ENCODE results near the gene ADAM17.
A peak's percentile ranks its signal among the peaks of the same experiment; 100 is the strongest.
"Not testable (repeated sequence)": the region's sequence is repeated elsewhere in the genome, so short reads cannot be mapped to it uniquely, and the experiment has no call there.

Gene ADAM17

DNA sequence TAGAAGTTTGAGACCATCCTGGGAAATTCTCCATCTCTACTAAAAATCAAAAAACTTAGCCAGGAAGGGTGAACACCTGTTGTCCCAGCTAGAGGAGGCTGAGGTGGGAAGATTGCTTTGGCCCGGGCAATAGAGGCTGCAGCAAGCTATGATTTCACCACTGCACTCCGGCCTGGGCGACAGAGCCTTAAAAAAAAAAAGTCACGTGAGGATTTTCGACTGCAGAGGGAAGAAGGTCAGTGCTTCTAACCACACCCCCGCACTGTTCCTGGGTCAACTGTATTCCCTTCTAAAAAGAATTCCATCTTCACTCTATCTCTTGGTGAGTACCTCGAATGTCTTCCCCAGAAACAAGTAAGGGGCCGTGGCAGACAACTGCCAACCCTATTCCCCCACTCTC lies 31.3 kb downstream of the ADAM17 start:
- no peak for DNase-seq (ENCODE audit: low read depth in 2 of 3, low spot score in 2 of 3)

DNA sequence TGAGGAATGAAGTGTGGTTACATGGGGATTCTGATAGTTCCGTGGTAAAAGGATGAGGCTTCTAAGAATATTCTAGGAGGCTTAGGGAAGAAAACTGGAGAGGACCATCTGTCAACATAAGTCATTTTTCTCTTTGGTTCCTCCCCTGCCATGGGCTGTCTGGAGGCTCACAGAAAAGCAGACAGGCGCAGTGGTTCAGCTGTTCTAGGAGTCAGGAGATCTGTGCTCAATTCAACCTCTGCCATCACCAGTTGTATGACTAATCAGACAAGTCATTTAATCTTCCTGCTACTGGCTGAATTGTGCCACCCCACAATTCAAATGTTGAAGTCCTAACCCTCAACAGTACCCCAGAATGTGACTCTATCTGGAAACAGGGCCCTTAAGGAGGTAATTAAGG lies 36.4 kb downstream of the ADAM17 start:
- no peak for DNase-seq (ENCODE audit: low read depth in 2 of 3, low spot score in 2 of 3)

DNA sequence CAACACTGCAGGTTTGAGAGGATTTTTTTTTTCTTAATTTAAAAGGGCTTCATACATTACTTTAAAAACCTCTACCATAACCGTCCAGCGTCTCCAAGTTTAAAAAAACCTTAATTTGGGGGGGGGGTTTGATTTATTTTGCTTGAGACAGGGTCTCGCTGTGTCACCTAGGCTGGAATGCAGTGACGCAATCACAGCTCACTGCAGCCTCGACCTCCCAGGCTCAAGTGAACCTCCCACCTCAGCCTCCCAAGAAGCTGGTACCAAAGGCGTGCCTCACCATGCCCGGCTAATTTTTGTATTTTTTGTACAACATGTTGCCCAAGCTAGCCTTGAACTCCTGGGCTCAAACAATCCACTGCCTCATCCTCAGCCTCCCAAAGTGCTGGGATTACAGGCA lies 36.9 kb downstream of the ADAM17 start:
- DNase-seq (ENCODE audit: low read depth in 2 of 3, low spot score in 2 of 3) = no peak

DNA sequence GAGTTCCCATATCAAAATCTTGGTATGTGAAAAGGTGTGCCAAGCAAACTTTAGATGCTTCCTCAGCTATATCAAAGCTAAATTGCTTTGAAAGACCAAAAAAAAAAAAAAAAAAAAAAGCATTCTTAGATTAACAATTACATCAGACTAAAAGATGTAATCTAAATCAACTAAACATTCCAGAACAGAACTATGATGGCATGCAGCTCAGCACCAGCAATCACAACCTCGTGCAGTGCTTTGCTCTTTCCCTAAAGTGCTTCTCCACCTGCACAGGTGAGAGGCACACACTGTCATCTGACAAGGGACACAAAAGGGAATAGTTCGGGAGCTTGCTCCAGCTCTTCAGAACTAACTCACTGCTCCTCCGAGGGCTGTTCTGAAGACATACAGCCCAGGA lies 37.5 kb downstream of the ADAM17 start:
- DNase-seq (ENCODE audit: low read depth in 2 of 3, low spot score in 2 of 3) = no peak

DNA sequence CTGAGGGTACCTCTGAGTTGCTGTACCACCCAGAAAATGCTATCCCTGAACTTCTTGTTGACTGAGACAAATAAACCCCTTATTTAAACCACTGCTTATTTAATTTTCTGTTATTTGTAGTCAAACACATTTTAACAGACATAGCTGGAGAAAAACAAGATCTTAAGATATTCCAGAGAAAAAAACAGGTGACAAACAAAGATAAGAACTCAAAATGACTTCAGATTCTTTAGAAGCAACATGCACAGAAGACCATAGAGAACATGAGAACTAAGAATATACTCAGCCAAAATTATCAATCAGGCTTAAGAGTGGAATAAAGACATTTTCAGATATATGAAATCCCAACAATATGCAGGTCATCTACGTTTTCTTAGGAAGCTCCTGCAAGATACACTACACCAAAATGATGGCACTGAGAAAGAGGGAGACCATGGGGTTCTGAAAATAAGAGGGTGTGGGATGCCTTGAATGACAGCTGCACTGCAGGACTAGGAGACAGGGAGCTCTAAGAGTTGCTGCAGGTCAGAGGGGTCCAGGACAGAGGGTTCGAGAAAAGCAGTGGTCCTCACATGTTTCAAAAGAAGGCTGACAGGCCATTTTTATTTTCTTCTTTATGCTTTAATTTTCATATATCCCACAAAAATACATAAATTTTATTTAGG lies 38.4 kb downstream of the ADAM17 start:
- no peak for DNase-seq (ENCODE audit: low read depth in 2 of 3, low spot score in 2 of 3)

DNA sequence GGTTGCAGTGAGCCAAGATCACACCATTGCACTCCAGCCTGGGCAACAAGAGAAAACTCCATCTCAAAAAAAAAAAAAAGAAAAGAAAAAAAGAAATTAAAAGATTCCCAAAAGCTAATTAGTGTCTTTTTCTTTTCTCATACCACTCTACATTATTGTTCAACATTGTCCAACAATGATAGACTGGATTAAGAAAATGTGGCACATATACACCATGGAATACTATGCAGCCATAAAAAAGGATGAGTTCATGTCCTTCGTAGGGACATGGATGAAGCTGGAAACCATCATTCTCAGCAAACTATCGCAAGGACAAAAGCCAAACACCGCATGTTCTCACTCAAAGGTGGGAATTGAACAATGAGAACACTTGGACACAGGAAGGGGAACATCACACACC lies 41.7 kb downstream of the ADAM17 start:
- not testable (repeated sequence) for DNase-seq (ENCODE audit: low read depth in 2 of 3, low spot score in 2 of 3)

DNA sequence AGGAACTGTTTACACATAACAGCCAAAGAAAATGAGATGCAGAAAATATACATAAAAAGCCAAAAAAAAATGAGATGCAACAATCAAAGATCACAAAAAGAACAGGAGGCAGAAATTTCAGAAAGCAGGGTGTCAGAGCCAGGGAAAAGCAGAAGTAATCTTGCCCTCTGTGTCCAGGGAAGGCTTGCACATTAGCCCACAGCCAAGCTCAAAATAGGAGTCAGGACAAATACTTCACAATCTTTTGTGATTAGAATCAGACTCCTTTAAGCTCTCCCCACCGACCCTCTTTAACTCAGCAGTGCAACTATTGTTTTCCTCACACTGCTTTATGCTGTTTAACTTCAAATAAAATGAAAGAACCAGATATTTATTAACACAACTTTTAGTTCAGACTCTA lies 46.7 kb downstream of the ADAM17 start:
- no peak for DNase-seq (ENCODE audit: low read depth in 2 of 3, low spot score in 2 of 3)

DNA sequence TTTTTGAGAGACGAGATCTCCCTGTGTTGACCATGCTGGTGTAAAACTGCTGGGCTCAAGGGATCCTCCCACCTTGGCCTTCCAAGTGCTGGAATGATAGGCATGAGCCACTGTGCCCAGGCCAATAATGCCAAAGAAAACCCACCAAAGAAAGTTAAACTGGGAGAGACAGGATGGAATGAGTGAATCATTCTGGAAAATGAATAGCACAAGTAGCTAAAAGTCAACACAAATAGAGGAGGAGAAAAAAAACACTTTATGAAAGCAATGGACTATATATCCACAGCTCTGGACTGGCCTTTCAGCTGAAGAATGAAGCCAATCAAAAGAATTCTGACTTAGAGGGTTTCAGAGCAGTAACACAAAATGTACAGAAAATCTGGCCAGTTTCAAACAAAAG lies 57.4 kb downstream of the ADAM17 start:
- DNase-seq (ENCODE audit: low read depth in 2 of 3, low spot score in 2 of 3) = no peak

DNA sequence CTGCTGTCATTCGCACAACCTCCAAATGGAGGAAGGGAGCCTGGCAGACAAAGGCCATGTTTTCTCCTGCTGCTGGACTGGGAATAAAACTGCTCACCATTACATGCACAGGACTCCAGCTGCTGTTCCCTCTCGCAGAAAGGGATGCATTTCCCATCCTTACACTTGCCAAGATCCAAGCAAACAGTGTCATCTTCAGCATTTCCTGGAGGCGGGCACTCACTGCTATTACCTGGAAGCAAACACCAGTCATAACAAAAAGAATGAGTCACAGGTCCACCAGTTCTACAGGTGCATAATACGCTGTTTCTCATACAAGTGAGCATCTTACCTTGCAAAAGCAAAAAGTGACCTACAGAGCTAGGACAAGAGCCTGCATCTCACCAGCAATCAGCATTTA lies 58.6 kb downstream of the ADAM17 start:
- no peak for DNase-seq (ENCODE audit: low read depth in 2 of 3, low spot score in 2 of 3)

DNA sequence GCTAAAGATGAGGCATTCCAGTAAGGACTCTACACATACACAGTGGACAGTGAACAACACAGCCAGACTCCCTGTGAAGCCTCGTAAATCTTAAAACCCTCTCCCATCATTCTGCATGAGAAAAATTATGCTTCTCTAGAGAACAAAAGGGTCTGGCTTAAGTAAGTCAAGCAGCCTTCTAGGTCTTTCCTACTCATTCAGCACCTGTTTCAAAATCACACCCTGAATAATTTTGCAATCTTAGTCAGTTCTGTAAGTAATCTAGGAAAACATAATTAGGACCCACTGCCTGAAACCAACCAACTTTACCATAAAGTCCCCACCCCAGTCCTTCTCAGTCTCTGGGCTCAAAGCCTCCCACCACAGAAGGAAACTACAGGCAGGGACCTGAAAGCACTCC lies 61.5 kb downstream of the ADAM17 start:
- DNase-seq (ENCODE audit: low read depth in 2 of 3, low spot score in 2 of 3) = no peak

DNA sequence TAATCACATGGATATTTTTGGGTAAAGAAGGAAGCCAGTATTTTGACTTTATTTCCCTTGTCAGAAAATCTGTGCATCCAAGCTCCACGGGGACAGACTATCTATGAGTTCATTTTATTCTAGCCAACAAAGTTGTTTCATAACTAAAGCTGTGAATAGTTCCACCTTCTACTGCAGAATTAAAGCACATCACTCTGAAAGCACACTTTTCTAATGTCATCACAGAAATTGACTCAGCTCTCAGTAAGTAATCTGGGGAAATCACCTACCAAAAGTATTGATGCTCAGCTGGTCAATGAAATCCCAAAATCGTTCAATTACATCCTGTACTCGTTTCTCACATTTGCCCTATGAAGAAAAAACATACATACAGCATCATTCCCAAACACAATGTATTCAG lies 62.2 kb downstream of the ADAM17 start:
- DNase-seq (ENCODE audit: low read depth in 2 of 3, low spot score in 2 of 3) = no peak

DNA sequence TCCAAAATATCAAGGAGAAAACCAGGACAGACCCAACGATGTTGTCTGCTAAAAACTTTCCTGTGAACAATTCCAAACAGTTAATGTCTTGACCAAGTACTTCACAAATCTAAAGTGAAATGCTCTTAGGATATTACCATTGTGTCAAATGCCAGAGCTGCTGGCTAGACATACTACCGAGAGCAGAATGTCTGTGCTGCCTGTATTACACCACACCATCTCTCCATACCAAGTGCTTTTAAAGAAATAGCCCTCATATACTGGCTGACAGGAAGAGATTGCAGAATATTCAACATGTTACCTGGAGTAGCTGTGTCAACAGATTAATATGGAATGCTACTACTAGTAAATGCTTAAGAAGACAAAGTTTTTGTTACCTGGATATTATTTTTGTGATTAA lies 62.7 kb downstream of the ADAM17 start:
- no peak for DNase-seq (ENCODE audit: low read depth in 2 of 3, low spot score in 2 of 3)

DNA sequence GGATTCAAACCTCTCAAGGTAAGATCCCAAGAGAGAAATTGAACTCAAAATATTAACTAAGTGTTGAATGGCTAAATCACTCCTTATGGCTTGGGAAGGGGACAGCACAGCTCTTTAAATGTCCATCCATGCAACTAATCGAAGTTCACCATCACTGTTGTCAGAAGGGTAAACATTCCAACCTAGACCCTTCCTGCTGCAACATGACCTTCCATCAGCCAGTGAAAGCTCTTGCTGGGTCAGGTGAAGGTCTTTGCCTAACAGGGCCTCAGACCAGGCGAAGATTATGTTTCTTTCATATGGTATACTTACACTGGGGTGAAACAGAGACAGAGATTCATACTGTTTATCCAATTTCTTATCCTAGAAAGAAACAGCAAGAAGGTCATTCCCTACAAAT lies 64.8 kb downstream of the ADAM17 start:
- DNase-seq (ENCODE audit: low read depth in 2 of 3, low spot score in 2 of 3) = no peak

DNA sequence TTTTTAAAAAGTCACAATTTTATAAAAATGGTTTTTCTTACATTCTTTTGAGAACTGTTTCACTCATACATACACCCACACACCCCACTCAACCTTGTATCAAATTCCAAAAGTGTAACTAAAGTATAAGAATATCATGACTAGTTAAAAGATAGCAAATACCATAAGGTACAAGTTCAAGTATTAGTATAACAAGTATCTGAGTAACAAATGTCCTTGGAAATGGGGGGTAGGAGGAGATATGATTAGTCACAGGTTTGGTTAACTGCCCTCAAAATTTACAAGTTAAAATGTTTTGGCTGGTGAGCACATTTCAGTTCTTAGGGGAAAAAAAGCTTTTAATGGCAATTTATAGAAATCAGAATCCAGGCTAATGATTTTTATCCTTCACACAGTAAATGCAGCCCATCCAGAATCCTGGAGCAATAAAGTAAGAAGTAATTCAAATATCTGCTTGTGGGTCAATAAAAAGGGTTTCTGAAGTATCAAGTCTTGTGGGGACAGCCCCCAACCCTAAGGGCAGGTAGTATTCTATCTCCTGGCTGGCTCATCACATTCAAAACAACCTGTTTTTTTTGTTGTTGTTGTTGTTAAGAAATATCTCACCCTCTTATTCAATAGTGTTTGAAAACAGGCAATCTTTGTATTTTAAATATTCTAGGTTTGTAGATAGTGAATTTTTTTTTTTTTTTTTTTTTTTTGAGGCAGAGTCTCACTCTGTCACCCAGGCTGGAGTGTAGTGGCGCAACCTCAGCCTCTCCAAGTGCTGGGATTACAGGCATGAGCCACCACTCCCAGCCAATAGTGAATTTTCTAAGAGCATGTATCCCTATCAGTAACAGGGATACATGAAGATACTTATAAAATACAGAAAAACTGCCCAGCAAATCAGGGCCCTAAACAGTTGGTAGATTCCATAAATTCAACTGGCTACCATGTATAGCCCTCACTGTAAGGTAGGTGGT lies 66.8 kb downstream of the ADAM17 start:
- DNase-seq (ENCODE audit: low read depth in 2 of 3, low spot score in 2 of 3) = no peak

DNA sequence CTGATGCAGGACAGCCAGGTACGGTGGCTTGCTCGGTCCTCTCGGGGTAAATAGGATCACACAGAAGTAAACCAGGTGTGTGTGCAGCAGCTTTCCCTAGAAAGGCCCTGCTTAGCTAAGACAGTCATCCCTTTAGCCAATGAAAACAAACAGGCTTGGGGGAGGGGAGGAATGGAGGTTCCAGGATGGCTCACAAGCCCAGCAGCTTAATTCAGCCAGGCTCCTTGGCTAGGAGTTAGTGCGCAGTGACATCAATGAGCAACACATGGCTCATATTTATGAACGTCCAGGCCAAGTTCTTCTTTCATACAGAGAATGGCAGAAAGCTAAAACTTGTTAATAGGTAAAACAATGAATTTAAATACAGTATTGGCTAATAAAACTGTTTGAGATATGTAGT lies 71.1 kb downstream of the ADAM17 start:
- DNase-seq (ENCODE audit: low read depth in 2 of 3, low spot score in 2 of 3) = no peak

DNA sequence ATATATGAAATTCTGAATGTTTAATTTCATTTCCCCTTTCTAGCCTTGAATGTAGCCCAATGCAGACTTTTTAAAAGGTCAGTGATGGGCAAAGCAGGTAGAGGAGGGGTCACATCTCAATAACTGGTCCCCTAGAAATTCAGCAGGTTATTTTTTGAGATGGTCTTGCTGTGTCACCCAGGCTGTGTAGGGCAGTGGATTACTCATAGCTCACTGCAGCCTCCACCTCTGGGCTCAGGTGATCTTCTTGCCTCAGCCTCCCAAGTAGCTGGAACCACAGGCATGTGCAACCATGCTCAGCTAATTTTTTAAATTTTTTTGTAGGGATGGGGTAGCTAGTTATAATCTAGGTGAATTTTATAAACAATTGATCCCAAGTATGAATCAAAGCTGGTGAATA lies 72.5 kb downstream of the ADAM17 start:
- DNase-seq (ENCODE audit: low read depth in 2 of 3, low spot score in 2 of 3) = no peak

DNA sequence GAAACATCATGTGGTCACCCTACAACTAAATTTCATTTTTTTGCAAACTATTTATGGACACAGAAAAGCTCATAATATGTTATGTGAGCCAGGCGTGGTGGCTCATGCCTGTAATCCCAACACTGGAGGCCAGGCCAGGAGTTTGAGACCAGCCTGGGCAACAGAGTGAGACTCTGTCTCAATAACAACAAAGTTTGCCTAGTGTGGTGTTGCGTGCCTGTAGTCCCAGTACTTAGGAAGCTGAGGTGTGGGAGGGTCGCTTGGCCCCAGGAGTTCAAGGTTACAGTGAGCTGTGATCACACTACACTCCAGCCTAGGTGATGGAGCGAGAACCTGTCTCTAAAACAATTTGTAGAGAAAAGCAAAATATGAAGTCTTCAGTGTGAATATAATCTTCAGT lies 75.5 kb downstream of the ADAM17 start:
- DNase-seq (ENCODE audit: low read depth in 2 of 3, low spot score in 2 of 3) = no peak

DNA sequence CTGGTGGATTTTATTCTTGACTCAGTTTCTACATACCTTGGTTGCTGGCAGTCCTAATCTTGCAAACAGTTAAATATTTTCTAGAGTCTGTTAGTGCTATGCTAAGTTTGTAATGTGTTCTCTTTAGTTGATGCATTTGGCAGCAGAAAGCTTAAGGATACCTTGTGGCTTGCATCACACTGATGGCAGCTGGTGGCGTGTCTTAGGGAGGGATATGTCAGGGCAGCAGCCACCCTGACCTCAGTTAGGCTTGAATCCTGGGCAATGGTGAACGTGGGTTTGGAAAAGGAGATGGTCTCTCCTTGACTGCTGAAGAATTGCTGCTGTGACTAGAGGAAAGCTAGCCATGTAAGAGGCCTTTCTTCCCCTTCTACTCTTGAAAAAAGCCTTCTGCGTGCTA lies 77.1 kb downstream of the ADAM17 start:
- DNase-seq (ENCODE audit: low read depth in 2 of 3, low spot score in 2 of 3) = no peak

DNA sequence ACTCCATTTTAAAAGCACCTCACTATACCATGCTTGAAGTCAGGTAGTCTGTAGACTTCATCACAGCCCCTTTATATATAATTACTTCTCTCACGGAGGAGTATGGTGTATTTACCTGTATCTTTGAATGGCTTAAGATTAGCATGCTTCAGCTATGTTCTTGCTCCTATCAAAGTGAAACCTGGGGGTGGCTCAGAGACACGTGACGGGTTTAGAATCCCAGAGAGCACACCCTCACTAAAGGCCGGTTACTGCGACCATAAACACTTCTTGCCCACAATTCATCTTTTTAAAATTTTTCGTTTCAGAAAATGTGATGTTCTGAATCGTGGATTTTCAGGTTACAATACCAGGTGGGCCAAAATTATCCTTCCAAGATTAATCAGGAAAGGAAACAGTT lies 77.7 kb downstream of the ADAM17 start:
- no peak for DNase-seq (ENCODE audit: low read depth in 2 of 3, low spot score in 2 of 3)

DNA sequence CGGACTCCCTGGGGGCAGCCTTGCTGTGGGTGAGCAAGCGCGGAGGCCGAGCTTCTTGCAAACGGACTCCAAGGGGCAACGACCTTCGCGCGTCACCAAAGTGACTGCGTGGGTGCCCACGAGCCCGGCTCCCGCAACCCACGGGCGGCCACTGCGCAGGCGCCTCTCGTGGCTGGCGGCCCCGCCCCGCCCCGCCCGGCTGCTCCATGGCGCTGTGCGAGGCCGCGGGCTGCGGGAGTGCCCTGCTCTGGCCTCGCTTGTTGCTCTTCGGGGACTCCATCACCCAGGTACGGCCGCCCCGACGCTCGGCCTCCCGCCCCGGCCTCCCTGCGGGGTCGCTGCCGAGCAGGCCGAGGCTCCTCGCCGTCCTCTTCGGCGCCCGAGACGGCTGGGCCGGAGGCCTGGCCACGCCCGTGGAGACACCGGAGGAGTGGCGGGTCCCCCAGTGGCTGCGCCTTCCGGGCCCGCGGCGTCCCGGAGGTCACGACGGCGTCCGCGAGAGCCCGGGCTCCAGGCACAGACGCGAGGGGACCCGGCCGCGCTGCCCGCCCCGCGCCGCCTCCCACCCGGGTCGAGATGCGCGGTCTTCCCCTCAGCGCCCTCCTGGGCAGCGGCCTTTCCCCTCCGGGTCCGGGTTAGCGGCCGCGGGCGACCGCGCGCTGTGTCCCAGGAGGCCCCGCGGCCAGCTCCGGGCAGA lies 81.1 kb downstream of the ADAM17 start, which contains the start of gene IAH1:
Gene IAH1 (plus strand): TSS at position 191 of the 697 bp plus-strand sequence. CDS start 16 bp downstream, at position 207.
- DNase-seq (ENCODE audit: low read depth in 2 of 3, low spot score in 2 of 3) = peak; percentile 44 to 50 (median 49)

DNA sequence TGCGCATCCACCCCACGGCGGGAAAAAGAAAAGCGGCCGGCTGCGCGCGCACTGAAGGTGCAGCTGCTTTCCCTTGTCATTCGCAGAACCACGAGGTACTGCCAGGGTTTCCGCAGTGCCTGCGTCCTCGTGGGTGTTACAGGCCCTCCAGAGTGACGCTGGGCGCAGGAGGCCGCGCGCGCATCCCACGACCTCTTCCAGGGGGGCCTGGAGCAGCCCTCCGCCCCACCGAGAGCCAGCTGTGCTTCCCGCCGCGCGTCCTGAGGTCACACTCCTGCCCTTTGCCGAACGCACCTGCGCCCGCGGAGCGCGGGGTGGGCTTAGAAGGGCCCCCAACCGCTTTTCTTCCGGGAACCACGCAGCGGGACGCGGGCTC lies 81.7 kb downstream of the ADAM17 start:
- DNase-seq (ENCODE audit: low read depth in 2 of 3, low spot score in 2 of 3) = peak in 2 of 3 experiments; percentile 30 to 32

Data from activated CD8-positive, alpha-beta memory T cell treated with anti-CD3 and anti-CD28 coated beads for 48 hours (primary cell).